GM12801 (cell line): ENCODE measurements around the gene SPRED3.

Experiments
- CTCF ChIP-seq: IDR thresholded peaks from one replicate; pipeline ENCODE4 v1.5.1; 2011; ENCODE audit warnings: control low read depth; ENCODE audit not compliant: insufficient read length; ENCODE audit errors: extremely low read depth

The SPRED3 gene

GRCh38 chr19:38358071-38358470 lies 30.4 kb upstream of the SPRED3 start:
- no peak for TF ChIP-seq CTCF

GRCh38 chr19:38359242-38360021 lies 29.1 kb upstream of the SPRED3 start:
- TF ChIP-seq CTCF = no peak

- no peak for TF ChIP-seq CTCF
Measured at GRCh38 chr19:38360351-38360750, 28.1 kb upstream of the SPRED3 start.

DNA sequence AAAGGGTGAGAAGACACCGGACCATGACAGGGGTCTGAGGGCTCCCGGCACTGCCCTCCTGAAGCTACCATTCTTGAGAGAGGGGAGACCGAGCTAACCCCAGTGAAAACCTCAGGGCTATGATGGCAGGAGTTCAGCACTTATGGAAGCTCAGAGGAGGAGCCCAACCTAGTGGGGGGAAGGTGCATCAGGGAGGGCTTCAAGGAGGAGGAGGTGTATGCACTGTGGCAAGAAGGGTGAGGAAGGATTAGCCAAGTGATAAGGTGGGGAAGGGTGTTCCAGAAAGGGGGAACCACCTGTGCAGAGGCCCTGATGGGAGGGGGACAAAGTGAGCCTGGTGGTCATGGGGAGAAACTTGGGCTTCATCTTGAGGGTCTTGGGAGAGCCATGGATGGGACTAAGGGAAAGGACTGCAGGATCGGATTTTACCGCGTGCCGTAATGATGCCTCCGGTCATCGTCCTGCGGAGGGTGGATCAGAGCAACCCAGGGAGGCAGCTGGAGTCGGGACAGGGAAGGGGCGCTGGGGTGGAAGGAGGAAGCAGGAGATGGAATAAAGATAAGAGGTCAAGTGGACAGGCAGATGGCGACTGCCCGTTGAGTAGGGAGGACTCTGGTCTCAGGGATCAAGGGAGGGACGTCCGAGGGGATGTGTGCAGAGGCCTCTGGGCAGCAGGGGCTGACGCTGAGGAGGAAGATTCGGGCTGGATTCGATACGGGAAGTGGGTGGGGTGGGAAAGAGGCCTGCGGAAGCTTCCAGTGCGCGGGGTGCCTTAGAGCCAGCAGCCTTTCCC lies 27.5 kb upstream of the SPRED3 start:
- no peak for TF ChIP-seq CTCF

GRCh38 chr19:38361633-38362075 lies 26.8 kb upstream of the SPRED3 start:
- TF ChIP-seq CTCF = no peak

GRCh38 chr19:38362076-38362945 lies 26.2 kb upstream of the SPRED3 start:
- no peak for TF ChIP-seq CTCF

DNA sequence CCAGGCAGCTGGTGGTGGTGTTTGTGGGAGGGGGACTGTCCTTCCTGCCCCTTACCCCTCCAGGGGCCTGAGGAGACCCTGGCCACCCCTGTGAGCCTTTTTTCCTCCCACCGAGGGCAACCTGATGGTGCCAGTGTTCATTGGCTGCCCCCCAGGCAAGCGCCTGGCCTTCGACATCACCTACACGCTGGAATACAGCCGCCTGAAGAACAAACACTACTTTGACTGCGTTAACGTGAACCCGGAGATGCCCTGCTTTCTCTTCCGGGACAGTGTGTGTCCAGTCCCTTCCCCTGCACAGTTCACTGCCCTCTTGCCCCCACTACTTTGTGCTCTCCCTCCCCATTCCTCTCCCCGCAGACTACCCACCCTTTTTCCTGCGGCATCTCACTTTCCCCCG lies 21.5 kb upstream of the SPRED3 start:
- no peak for TF ChIP-seq CTCF
